CD4-positive, CD25-positive, alpha-beta regulatory T cell (primary cell): Measurements from ENCODE around the gene KIF1C. TPM values are rescaled to one million over a fixed set of nuclear protein-coding genes. Genes with fewer than 3 reads are reported as not detected.

Experiments
- ATAC-seq, 2 donors: fragments of 150-1000 bp; cut with Tn5 transposase; one replicate each; pipeline ENCODE4 v1.10.0; 2021; ENCODE audit warnings: low read depth in 2 of 2, moderate number of reproducible peaks in 2 of 2, moderate library complexity in 1 of 2
- DNase-seq, 3 donors: peaks; one replicate each; pipeline versions ENCODE4 v3.0.0 to v3.0.0-alpha.2; 2012 to 2022; ENCODE audit warnings: mixed read lengths in 1 of 3
- H3K27ac ChIP-seq: one replicate; pipeline ENCODE4 v1.7.0; 2013; ENCODE audit warnings: mild to moderate bottlenecking, low read length; ENCODE audit not compliant: insufficient read depth, poor library complexity, severe bottlenecking
- H3K27me3 ChIP-seq: one replicate; pipeline ENCODE4 v1.7.0; 2013; ENCODE audit warnings: low read length; ENCODE audit not compliant: control insufficient read depth, insufficient read depth
- H3K36me3 ChIP-seq: one replicate; pipeline ENCODE4 v1.7.0; 2013; ENCODE audit warnings: mild to moderate bottlenecking, low read length, moderate library complexity; ENCODE audit not compliant: control insufficient read depth, insufficient read depth
- H3K4me1 ChIP-seq: 2 replicates; pipeline ENCODE4 v1.7.0; 2013; ENCODE audit warnings: mild to moderate bottlenecking, low read length; ENCODE audit not compliant: insufficient read depth, control insufficient read depth, poor library complexity, severe bottlenecking
- H3K4me3 ChIP-seq: one replicate; pipeline ENCODE4 v1.7.0; 2013; ENCODE audit warnings: low read depth, mild to moderate bottlenecking, low read length, moderate library complexity
- H3K9me3 ChIP-seq, 2 experiments: 1 replicate in 1 of 2; 2 replicates in 1 of 2; pipeline ENCODE4 v1.7.0; 2013; ENCODE audit warnings: low read length in 2 of 2, mild to moderate bottlenecking in 1 of 2, moderate library complexity in 1 of 2; ENCODE audit not compliant: control insufficient read depth in 2 of 2
- H3K27ac Mint-ChIP-seq, 3 donors: one replicate each; pipeline ENCODE4 v1.8.0; 2020 to 2022; ENCODE audit warnings: mild to moderate bottlenecking in 3 of 3, mixed read lengths in 3 of 3, moderate library complexity in 2 of 3
- H3K27me3 Mint-ChIP-seq: one replicate; pipeline ENCODE4 v1.8.0; 2022; ENCODE audit warnings: mild to moderate bottlenecking, mixed read lengths
- H3K36me3 Mint-ChIP-seq: one replicate; pipeline ENCODE4 v1.8.0; 2020; ENCODE audit warnings: mixed read lengths
- H3K4me1 Mint-ChIP-seq, 4 donors: one replicate each; pipeline ENCODE4 v1.8.0; 2020 to 2022; ENCODE audit warnings: mixed read lengths in 4 of 4, mild to moderate bottlenecking in 1 of 4
- H3K4me3 Mint-ChIP-seq, 4 donors: one replicate each; pipeline ENCODE4 v1.8.0; 2020 to 2022; ENCODE audit warnings: mild to moderate bottlenecking in 4 of 4, mixed read lengths in 4 of 4, moderate library complexity in 3 of 4
- H3K9me3 Mint-ChIP-seq, 7 donors: one replicate each; pipeline ENCODE4 v1.8.0; 2020 to 2022; ENCODE audit warnings: mixed read lengths in 7 of 7, mild to moderate bottlenecking in 3 of 7, moderate library complexity in 2 of 7
- polyA plus RNA-seq, 4 donors: library from polyadenylated mRNA; unstranded; fragments of 300-500 nt; fragmentation: Illumina TruSeq; gene quantifications; one replicate each; pipeline ENCODE4 v1.2.3, GENCODE V29; 2021
- total RNA-seq: library from RNA; stranded (reverse); gene quantifications from one replicate; pipeline ENCODE4 v1.2.3, GENCODE V29; 2022

The KIF1C gene
- total and polyA plus RNA-seq, 5 donors from 2014 or later: 2.6 to 22.9 (median 4.2) TPM

GRCh38 chr17:4980644-4981216 lies 17.0 kb upstream of the KIF1C start:
- DNase-seq (peak; percentile 30 to 84 (median 71)), ATAC-seq (peak; percentile 80 to 84)
- peaks cover 9 to 39% (median 19%) of the 10 kb centered on the region in 4 donors for H3K4me1 Mint-ChIP-seq
- H3K27me3 ChIP-seq: no peaks in the 10 kb centered on the region
- H3K27me3 Mint-ChIP-seq: no peaks in the 10 kb centered on the region
- H3K36me3 Mint-ChIP-seq: peaks cover 41% of the 10 kb centered on the region
- peaks cover 10% of the 10 kb centered on the region for H3K4me1 ChIP-seq
- peak overlapping the region; percentile 37 for H3K4me3 ChIP-seq
- H3K27ac ChIP-seq: no peak overlapping the region
- peak overlapping the region; percentile 75 to 95 (median 88) for H3K27ac Mint-ChIP-seq
- no peaks in the 10 kb centered on the region for H3K9me3 ChIP-seq
- H3K36me3 ChIP-seq: peaks cover 59% of the 10 kb centered on the region
- no peaks in the 10 kb centered on the region for H3K9me3 Mint-ChIP-seq
- peak overlapping the region; percentile 15 to 61 (median 50) for H3K4me3 Mint-ChIP-seq

GRCh38 chr17:4982305-4982704 lies 15.4 kb upstream of the KIF1C start:
- DNase-seq: no peak
- no peak overlapping the region for H3K4me3 ChIP-seq
- no peak overlapping the region for H3K27ac Mint-ChIP-seq

DNA sequence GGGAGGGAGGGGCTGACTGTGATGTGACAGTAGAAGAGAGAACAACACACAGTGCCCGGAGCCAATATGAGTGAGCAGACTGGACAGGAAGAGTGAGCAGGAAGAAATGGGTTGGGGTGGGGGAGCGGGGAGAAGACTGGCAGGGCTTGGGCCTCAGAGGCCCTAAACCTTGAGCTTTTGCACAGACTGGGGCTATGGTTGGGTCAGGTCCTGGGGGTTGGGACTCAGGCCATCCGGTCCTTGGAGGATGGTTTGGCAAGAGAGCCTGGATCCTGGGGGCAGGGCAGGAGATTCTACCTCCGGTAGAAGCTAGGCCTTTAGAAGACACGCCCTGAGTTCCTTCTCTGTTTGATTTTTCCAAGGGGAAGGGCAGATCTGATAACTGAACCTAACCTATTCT lies 11.3 kb upstream of the KIF1C start:
- Histone ChIP-seq H3K4me1 (peaks cover 38% of the 10 kb centered on the region), H3K27ac (peak overlapping the region; percentile 93), H3K27me3 (no peaks in the 10 kb centered on the region), H3K36me3 (peaks cover 22% of the 10 kb centered on the region), H3K9me3 (no peaks in the 10 kb centered on the region), H3K4me3 (peak overlapping the region; percentile 47)
- DNase-seq (no peak), ATAC-seq (no peak)
- Mint-ChIP-seq H3K27ac (peak overlapping the region; percentile 94 to 97 (median 96)), H3K27me3 (no peaks in the 10 kb centered on the region), H3K36me3 (peaks cover 14% of the 10 kb centered on the region), H3K9me3 (no peaks in the 10 kb centered on the region), H3K4me1 (peaks cover 18 to 55% (median 38%) of the 10 kb centered on the region in 4 donors), H3K4me3 (peak overlapping the region; percentile 91 to 96 (median 94))

More at GRCh38 chr17:4982305-4982704, 15.4 kb upstream of the KIF1C start:
- no peaks in the 10 kb centered on the region for H3K9me3 ChIP-seq
- ATAC-seq: no peak
- no peaks in the 10 kb centered on the region for H3K27me3 Mint-ChIP-seq
- H3K36me3 ChIP-seq: peaks cover 50% of the 10 kb centered on the region
- no peaks in the 10 kb centered on the region for H3K27me3 ChIP-seq
- H3K27ac ChIP-seq: no peak overlapping the region
- no peaks in the 10 kb centered on the region for H3K9me3 Mint-ChIP-seq
- peaks cover 33% of the 10 kb centered on the region for H3K36me3 Mint-ChIP-seq
- H3K4me1 Mint-ChIP-seq: peaks cover 9 to 51% (median 28%) of the 10 kb centered on the region in 4 donors
- peak overlapping the region in 3 of 4 donors; percentile 31 to 68 (median 46) for H3K4me3 Mint-ChIP-seq
- H3K4me1 ChIP-seq: peaks cover 25% of the 10 kb centered on the region

GRCh38 chr17:4986951-4987766 lies 10.6 kb upstream of the KIF1C start, which contains the start of gene CAMTA2:
Gene CAMTA2 (minus strand): TSS chr17:4987675. CDS start chr17:4986222, 1,453 bp downstream.
- Mint-ChIP-seq H3K4me1 (peaks cover 18 to 49% (median 38%) of the 10 kb centered on the region in 4 donors), H3K36me3 (peaks cover 14% of the 10 kb centered on the region), H3K27ac (peak within 1 kb of the TSS; percentile 94 to 97 (median 96)), H3K27me3 (no peaks in the 10 kb centered on the region), H3K4me3 (peak within 1 kb of the TSS; percentile 91 to 96 (median 94)), H3K9me3 (no peaks in the 10 kb centered on the region)
- ATAC-seq: peak; percentile 91 to 92
- Histone ChIP-seq H3K4me3 (peak within 1 kb of the TSS; percentile 82), H3K27me3 (no peaks in the 10 kb centered on the region), H3K27ac (peak within 1 kb of the TSS; percentile 93), H3K36me3 (peaks cover 17% of the 10 kb centered on the region), H3K9me3 (no peaks in the 10 kb centered on the region), H3K4me1 (peaks cover 38% of the 10 kb centered on the region)
- peak; percentile 82 to 89 (median 85) for DNase-seq

- H3K27ac Mint-ChIP-seq: peak overlapping the region; percentile 88 to 96 (median 94)
- DNase-seq: no peak
- no peak for ATAC-seq
These were observed 9.8 kb upstream of the KIF1C start for GRCh38 chr17:4987767-4988567.

DNA sequence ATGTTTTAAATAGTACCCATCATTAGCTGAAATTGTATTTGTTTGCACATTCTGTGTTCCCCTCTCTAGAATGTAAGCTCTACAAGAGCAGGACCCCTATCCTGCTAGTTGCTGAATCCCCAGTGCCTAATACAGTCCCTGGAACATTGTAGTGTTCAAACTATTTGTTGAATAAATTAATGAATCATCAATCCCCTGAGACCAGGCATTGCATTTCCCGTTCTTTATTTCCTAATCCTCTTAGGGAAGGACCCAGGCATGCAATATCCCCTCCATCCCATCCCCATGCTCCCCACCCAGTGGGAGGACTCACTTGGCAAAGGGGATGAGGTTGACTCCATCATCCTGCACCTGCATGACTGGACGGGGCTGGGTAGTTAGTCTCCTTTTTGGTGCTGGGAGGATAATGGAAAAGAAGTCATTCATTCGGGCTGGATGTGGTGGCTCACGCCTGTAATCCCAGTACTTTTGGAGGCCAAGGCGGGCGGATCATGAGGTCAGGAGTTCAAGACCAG lies 3.6 kb upstream of the KIF1C start:
- H3K9me3 Mint-ChIP-seq: no peaks in the 10 kb centered on the region
- Histone ChIP-seq H3K4me1 (peaks cover 23% of the 10 kb centered on the region), H3K4me3 (no peak overlapping the region), H3K9me3 (no peaks in the 10 kb centered on the region), H3K27ac (no peak overlapping the region), H3K36me3 (no peaks in the 10 kb centered on the region), H3K27me3 (no peaks in the 10 kb centered on the region)
- H3K4me3 Mint-ChIP-seq: peak overlapping the region in 2 of 4 donors; percentile 4 to 73
- no peaks in the 10 kb centered on the region for H3K36me3 Mint-ChIP-seq
- peaks cover 5% of the 10 kb centered on the region for H3K27me3 Mint-ChIP-seq
- H3K4me1 Mint-ChIP-seq: peaks cover 8 to 25% (median 15%) of the 10 kb centered on the region in 4 donors
- no peak overlapping the region for H3K27ac Mint-ChIP-seq
- ATAC-seq (no peak), DNase-seq (no peak)

More at GRCh38 chr17:4987767-4988567, 9.8 kb upstream of the KIF1C start:
- Mint-ChIP-seq H3K9me3 (no peaks in the 10 kb centered on the region), H3K36me3 (peaks cover 7% of the 10 kb centered on the region), H3K4me3 (peak overlapping the region; percentile 91 to 96 (median 94)), H3K27me3 (no peaks in the 10 kb centered on the region), H3K4me1 (peaks cover 18 to 43% (median 36%) of the 10 kb centered on the region in 4 donors)
- H3K4me3 ChIP-seq: peak overlapping the region; percentile 82
- peaks cover 38% of the 10 kb centered on the region for H3K4me1 ChIP-seq
- no peaks in the 10 kb centered on the region for H3K9me3 ChIP-seq
- no peaks in the 10 kb centered on the region for H3K27me3 ChIP-seq
- H3K27ac ChIP-seq: peak overlapping the region; percentile 93
- H3K36me3 ChIP-seq: peaks cover 9% of the 10 kb centered on the region
